HCT116 (cell line): ENCODE measurements around the gene CABP2. TPM values are rescaled to one million over a fixed set of nuclear protein-coding genes. Genes with fewer than 3 reads are reported as not detected.

ENCODE experiments used
- ATAC-seq: fragments of 200-7000 bp; cut with Tn5 transposase; 2 replicates; pipeline ENCODE4 v1.9.1; 2020; ENCODE audit warnings: mild to moderate bottlenecking, moderate library complexity
- BruUV-seq: library from RNA; stranded (reverse); fragments of 400-500 nt; replicated peaks from 2 replicates; lab custom pipeline; 2021; lab: Mats Ljungman, UMichigan
- CTCF ChIA-PET: fragments of 300-600 bp; sonication (Branson Sonifier 250); formaldehyde crosslinking; loops from one replicate; lab custom pipeline; 2021; ENCODE audit warnings: antibody characterized with exemption; lab: Charles Lee
- POLR2A ChIA-PET: fragments of 300-600, 350-600 bp; sonication (Branson Sonifier 250); formaldehyde crosslinking; loops from one replicate; lab custom pipeline; 2021; ENCODE audit warnings: antibody characterized with exemption; lab: Charles Lee
- RAD21 ChIA-PET, 2 experiments: fragments of 300-600 bp; sonication (Branson Sonifier 250); formaldehyde crosslinking; loops; one replicate each; lab custom pipeline; 2023; ENCODE audit warnings: low total read pairs in 2 of 2; ENCODE audit not compliant: uncharacterized antibody in 2 of 2, unreplicated experiment in 2 of 2, low non-redundant PET in 1 of 2; lab: Charles Lee
- DNase-seq: peaks from one replicate; pipeline ENCODE4 v3.0.0-alpha.2; 2010; ENCODE audit warnings: low read depth, low spot score
- H2AFZ ChIP-seq: fragments of 200-600 bp; shearing (Covaris generic), sonication (generic); 2 replicates; pipeline ENCODE4 v1.6.1; 2017; ENCODE audit warnings: low read depth, mixed run types, mixed read lengths, antibody characterized with exemption, low read length; ENCODE audit not compliant: poor library complexity, severe bottlenecking
- H3K27ac ChIP-seq: 2 replicates; pipeline ENCODE4 v1.5.1; 2012; ENCODE audit warnings: low read depth, low read length
- H3K27me3 ChIP-seq: fragments of 200-600 bp; sonication (generic); 2 replicates; pipeline ENCODE4 v1.6.1; 2016; ENCODE audit warnings: mixed run types, low read length, mixed read lengths; ENCODE audit not compliant: insufficient read depth
- H3K36me3 ChIP-seq, 2 experiments: fragments of 200-500 bp in 1 of 2; fragments of 200-600 bp in 1 of 2; sonication (Bioruptor generic) in 1 of 2; sonication (generic) in 1 of 2; 2 replicates each; pipeline versions ENCODE4 v1.5.1 to v1.6.1; 2014 to 2016; ENCODE audit warnings: low read length in 2 of 2, inconsistent platforms in 1 of 2, mixed read lengths in 1 of 2, mixed run types in 1 of 2; ENCODE audit not compliant: insufficient read depth in 2 of 2, control insufficient read depth in 1 of 2
- H3K4me1 ChIP-seq, 2 experiments: fragments of 200-600 bp in 1 of 2; sonication (generic) in 1 of 2; 2 replicates each; pipeline versions ENCODE4 v1.5.1 to v1.6.1; 2012 to 2017; ENCODE audit warnings: low read length in 2 of 2, inconsistent platforms in 1 of 2, mild to moderate bottlenecking in 1 of 2, mixed read lengths in 1 of 2, mixed run types in 1 of 2, moderate library complexity in 1 of 2; ENCODE audit not compliant: insufficient read depth in 2 of 2, control insufficient read depth in 1 of 2
- H3K4me2 ChIP-seq: fragments of 200-600 bp; sonication (generic); 2 replicates; pipeline ENCODE4 v1.6.1; 2017; ENCODE audit warnings: mixed run types, low read length, mixed read lengths
- H3K4me3 ChIP-seq, 2 experiments: fragments of 200-600 bp in 1 of 2; sonication (generic) in 1 of 2; replicated peaks in 1 of 2; 2 replicates each; pipeline ENCODE4 v1.5.1; 2011 to 2016; ENCODE audit warnings: low read length in 2 of 2, control low read depth in 1 of 2, low read depth in 1 of 2, mild to moderate bottlenecking in 1 of 2, mixed read lengths in 1 of 2, mixed run types in 1 of 2
- H3K79me2 ChIP-seq: fragments of 200-600 bp; sonication (generic); 2 replicates; pipeline ENCODE4 v1.6.1; 2017; ENCODE audit warnings: mild to moderate bottlenecking, mixed run types, low read length, moderate library complexity, mixed read lengths; ENCODE audit not compliant: insufficient read depth
- H3K9ac ChIP-seq: fragments of 200-600 bp; sonication (generic); 2 replicates; pipeline ENCODE4 v1.6.1; 2016; ENCODE audit warnings: low read length, mixed read lengths
- H3K9me2 ChIP-seq: fragments of 200-600 bp; sonication (generic), shearing (Covaris generic); 2 replicates; pipeline ENCODE4 v1.6.1; 2017; ENCODE audit warnings: mixed run types, mild to moderate bottlenecking, moderate library complexity; ENCODE audit not compliant: insufficient read depth
- H3K9me3 ChIP-seq, 2 experiments: fragments of 200-500 bp in 1 of 2; fragments of 200-600 bp in 1 of 2; sonication (Bioruptor generic) in 1 of 2; sonication (generic) in 1 of 2; 2 replicates each; pipeline ENCODE4 v1.6.1; 2014 to 2017; ENCODE audit warnings: low read length in 2 of 2, mixed read lengths in 2 of 2, inconsistent platforms in 1 of 2, low read depth in 1 of 2, mild to moderate bottlenecking in 1 of 2, mixed run types in 1 of 2, moderate library complexity in 1 of 2; ENCODE audit not compliant: control insufficient read depth in 1 of 2, insufficient read depth in 1 of 2
- H4K20me1 ChIP-seq: fragments of 200-600 bp; sonication (generic), shearing (Covaris generic); 2 replicates; pipeline ENCODE4 v1.6.1; 2017; ENCODE audit warnings: mixed run types, mild to moderate bottlenecking, moderate library complexity; ENCODE audit not compliant: insufficient read depth
- CBX3 ChIP-seq: IDR thresholded peaks from 2 replicates; pipeline ENCODE4 v1.6.1; 2012; ENCODE audit warnings: low read depth
- CEBPB ChIP-seq: IDR thresholded peaks from 2 replicates; pipeline ENCODE4 v1.6.1; 2012; ENCODE audit warnings: low read depth
- CTCF ChIP-seq, 3 experiments: fragments of 200-600 bp in 1 of 3; sonication (generic) in 1 of 3; IDR thresholded peaks in 2 of 3; conservative IDR thresholded peaks in 1 of 3; 2 replicates each; pipeline ENCODE4 v1.5.1; 2012 to 2017; ENCODE audit warnings: low read depth in 2 of 3, low read length in 2 of 3, antibody characterized with exemption in 1 of 3, borderline replicate concordance in 1 of 3, control low read depth in 1 of 3, mild to moderate bottlenecking in 1 of 3, mixed read lengths in 1 of 3, mixed run types in 1 of 3, moderate library complexity in 1 of 3; ENCODE audit not compliant: insufficient read depth in 1 of 3
- EGR1 ChIP-seq: IDR thresholded peaks from 2 replicates; pipeline ENCODE4 v1.6.1; 2012; ENCODE audit warnings: low read depth
- EZH2 ChIP-seq: fragments of 200-600 bp; sonication (generic); IDR thresholded peaks from 2 replicates; pipeline ENCODE4 v1.6.1; 2017; ENCODE audit warnings: antibody characterized with exemption, mixed run types
- JUND ChIP-seq: IDR thresholded peaks from 2 replicates; pipeline ENCODE4 v1.6.1; 2012
- POLR2AphosphoS5 ChIP-seq: IDR thresholded peaks from 2 replicates; pipeline ENCODE4 v1.6.1; 2011; ENCODE audit warnings: mild to moderate bottlenecking, low read depth, low read length, moderate library complexity
- SIN3A ChIP-seq: IDR thresholded peaks from 2 replicates; pipeline ENCODE4 v1.6.1; 2012; ENCODE audit warnings: low read depth
- SRF ChIP-seq: IDR thresholded peaks from 2 replicates; pipeline ENCODE4 v1.6.1; 2012; ENCODE audit warnings: low read depth
- intact Hi-C: fragments of 100-400 bp; cut with micrococcal nuclease; formaldehyde crosslinking; loops from 2 replicates; pipeline ENCODE4 v1.10.0; 2022
- total RNA-seq: library from RNA; stranded (reverse); gene quantifications from one replicate; pipeline ENCODE4 v1.2.1, GENCODE V29; 2021; ENCODE audit not compliant: unreplicated experiment

The CABP2 gene
- total RNA-seq, 1 experiment from 2014 or later = not detected

- BruUV-seq = no TSS peak
These were observed 22.8 kb downstream of the CABP2 start for GRCh38 chr11:67500484-67500821.

GRCh38 chr11:67499808-67500483 lies 23.3 kb downstream of the CABP2 start:
- H3K4me2 ChIP-seq = no peak overlapping the region
- RAD21 ChIA-PET = no interaction called here
- no peak overlapping the region for H2AFZ ChIP-seq
- intact Hi-C loops = no loop called here
- H3K79me2 ChIP-seq = peaks cover 18% of the 10 kb centered on the region
- no peak overlapping the region for H3K27ac ChIP-seq
- no peak for TF ChIP-seq EGR1
- no peak for TF ChIP-seq JUND
- no peak for TF ChIP-seq CEBPB
- no peak for TF ChIP-seq SIN3A
- TF ChIP-seq SRF = no peak
- TF ChIP-seq EZH2 = no peak
- no peak for TF ChIP-seq CBX3
- TF ChIP-seq POLR2AphosphoS5 = no peak
- no peaks in the 10 kb centered on the region for H4K20me1 ChIP-seq
- DNase-seq (no peak), ATAC-seq (no peak)
- BruUV-seq = no TSS peak
- H3K9me2 ChIP-seq = no peaks in the 10 kb centered on the region
- H3K27me3 ChIP-seq = no peaks in the 10 kb centered on the region
- no peak overlapping the region for H3K4me3 ChIP-seq
- no peaks in the 10 kb centered on the region for H3K9me3 ChIP-seq
- H3K36me3 ChIP-seq = peaks cover 10 to 13% of the 10 kb centered on the region in 2 experiments
- CTCF ChIA-PET = no interaction called here
- peaks cover 8% of the 10 kb centered on the region in 2 experiments for H3K4me1 ChIP-seq
- no peak overlapping the region for H3K9ac ChIP-seq
- POLR2A ChIA-PET = no interaction called here

More at GRCh38 chr11:67500484-67500821, 22.8 kb downstream of the CABP2 start:
- ATAC-seq (no peak), DNase-seq (no peak)
- TF ChIP-seq CBX3 = no peak
- no peak for TF ChIP-seq EGR1
- TF ChIP-seq CTCF (IDR thresholded peaks at IDR 0.05 in 2 of 3, conservative IDR thresholded peaks at IDR 0.05 in 1 of 3; ENCODE audit: borderline replicate concordance in 1 of 3, insufficient read depth in 1 of 3, low read depth in 2 of 3, low read length in 2 of 3) = no peak
- TF ChIP-seq POLR2AphosphoS5 = no peak
- Histone ChIP-seq H3K9me3 (no peaks in the 10 kb centered on the region), H3K9me2 (no peaks in the 10 kb centered on the region), H2AFZ (no peak overlapping the region), H3K79me2 (peaks cover 19% of the 10 kb centered on the region), H4K20me1 (no peaks in the 10 kb centered on the region), H3K4me1 (peaks cover 9 to 11% of the 10 kb centered on the region in 2 experiments), H3K27me3 (no peaks in the 10 kb centered on the region), H3K27ac (no peak overlapping the region), H3K4me3 (no peak overlapping the region), H3K36me3 (peaks cover 10 to 13% of the 10 kb centered on the region in 2 experiments), H3K4me2 (no peak overlapping the region), H3K9ac (no peak overlapping the region)
- intact Hi-C loops = no loop called here
- ChIA-PET CTCF (no interaction called here), RAD21 (no interaction called here), POLR2A (no interaction called here)
